ENCODE results near the gene TMPRSS6. TPM values are rescaled to one million over a fixed set of nuclear protein-coding genes. Genes with fewer than 3 reads are reported as not detected.

The TMPRSS6 gene
- total RNA-seq, 4 donors from 2014 or later: not detected

DNA sequence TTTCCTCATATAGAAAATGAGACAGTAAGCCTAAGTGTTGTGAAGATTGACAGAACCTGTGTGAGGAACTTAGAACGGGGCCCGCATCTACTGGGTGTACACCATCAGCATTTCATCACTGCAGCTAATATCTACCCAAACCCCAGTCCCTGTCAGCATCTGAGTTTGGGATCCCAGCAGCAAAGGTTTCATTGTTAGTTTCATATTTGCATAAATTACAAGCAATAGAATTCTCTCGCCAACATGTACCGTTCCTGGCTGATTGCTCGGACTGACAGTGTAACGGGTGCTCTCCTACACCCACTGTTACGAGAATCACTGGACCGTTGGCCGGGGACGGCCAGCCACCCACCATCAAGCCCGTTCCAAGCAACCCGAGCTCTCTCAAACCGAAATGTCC is 10.4 kb upstream of the TMPRSS6 start:
- Histone ChIP-seq H3K36me3 (no peaks in the 10 kb centered on the region), H3K27me3 (peaks cover 0 to 29% (median 0%) of the 10 kb centered on the region in 4 donors), H3K9me3 (no peaks in the 10 kb centered on the region), H3K4me3 (no peak overlapping the region), H3K27ac (replicated peaks in 1 of 4) (no peak overlapping the region), H3K4me1 (no peaks in the 10 kb centered on the region)
- WGBS: 90% methylated on average over 13 of the region's 13 CpGs
- intact Hi-C loops (cut with DNase I): no loop called here
- DNase-seq (ENCODE audit: extremely low spot score): no peak
- no peak for TF ChIP-seq POLR2A (IDR thresholded peaks at IDR 0.05; ENCODE audit: low read depth)
- TF ChIP-seq, protein P1, sequence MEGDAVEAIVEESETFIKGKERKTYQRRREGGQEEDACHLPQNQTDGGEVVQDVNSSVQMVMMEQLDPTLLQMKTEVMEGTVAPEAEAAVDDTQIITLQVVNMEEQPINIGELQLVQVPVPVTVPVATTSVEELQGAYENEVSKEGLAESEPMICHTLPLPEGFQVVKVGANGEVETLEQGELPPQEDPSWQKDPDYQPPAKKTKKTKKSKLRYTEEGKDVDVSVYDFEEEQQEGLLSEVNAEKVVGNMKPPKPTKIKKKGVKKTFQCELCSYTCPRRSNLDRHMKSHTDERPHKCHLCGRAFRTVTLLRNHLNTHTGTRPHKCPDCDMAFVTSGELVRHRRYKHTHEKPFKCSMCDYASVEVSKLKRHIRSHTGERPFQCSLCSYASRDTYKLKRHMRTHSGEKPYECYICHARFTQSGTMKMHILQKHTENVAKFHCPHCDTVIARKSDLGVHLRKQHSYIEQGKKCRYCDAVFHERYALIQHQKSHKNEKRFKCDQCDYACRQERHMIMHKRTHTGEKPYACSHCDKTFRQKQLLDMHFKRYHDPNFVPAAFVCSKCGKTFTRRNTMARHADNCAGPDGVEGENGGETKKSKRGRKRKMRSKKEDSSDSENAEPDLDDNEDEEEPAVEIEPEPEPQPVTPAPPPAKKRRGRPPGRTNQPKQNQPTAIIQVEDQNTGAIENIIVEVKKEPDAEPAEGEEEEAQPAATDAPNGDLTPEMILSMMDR (IDR thresholded peaks at IDR 0.05): no peak
- no peak for TF ChIP-seq EP300 (IDR thresholded peaks at IDR 0.05)
- TF ChIP-seq POLR2AphosphoS5 (IDR thresholded peaks at IDR 0.05): no peak

DNA sequence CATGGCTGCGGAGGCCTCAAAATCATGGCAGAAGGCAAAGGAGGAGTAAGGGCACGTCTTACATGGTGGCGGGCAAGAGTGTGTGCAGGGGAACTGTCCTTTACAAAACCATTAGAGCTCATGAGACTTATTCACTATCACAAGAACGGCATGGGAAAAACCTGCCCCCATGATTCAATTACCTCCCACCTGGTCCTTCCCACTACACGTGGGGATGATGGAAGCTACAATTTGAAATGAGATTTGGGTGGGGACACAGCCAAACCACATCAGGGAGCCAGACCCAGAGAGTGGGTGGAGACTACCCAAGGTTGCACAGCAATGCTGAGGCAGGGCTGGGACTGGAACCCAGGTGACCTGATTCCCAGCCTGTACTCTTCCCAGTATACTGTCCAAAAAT is 8.6 kb upstream of the TMPRSS6 start:
- peaks cover 0 to 30% (median 0%) of the 10 kb centered on the region in 4 donors for H3K27me3 ChIP-seq
- WGBS: 81% methylated on average over 5 of the region's 5 CpGs
- TF ChIP-seq POLR2A (IDR thresholded peaks at IDR 0.05; ENCODE audit: low read depth): no peak
- TF ChIP-seq EP300 (IDR thresholded peaks at IDR 0.05): no peak
- no peak for TF ChIP-seq POLR2AphosphoS5 (IDR thresholded peaks at IDR 0.05)
- TF ChIP-seq, protein P1 (IDR thresholded peaks at IDR 0.05): no peak

DNA sequence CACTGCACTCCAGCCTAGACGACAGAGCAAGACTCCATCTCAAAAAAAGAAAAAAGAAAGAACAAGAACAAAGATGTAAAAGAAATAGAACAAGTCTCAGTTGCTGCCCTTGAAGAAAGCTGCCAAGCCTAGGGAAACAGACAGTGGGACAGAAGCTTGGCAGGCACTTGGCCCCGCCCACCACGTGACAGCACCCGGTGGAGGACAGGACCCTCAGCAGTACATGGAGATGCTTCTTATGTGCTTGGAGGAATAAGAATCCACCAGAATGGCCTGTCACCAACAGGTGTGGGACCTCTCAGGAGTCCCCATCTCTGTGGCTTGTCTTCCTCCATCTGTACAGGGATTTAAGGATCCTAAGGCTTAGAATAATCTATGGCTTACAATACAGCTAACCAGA is 7.6 kb upstream of the TMPRSS6 start:
- no peak for DNase-seq (ENCODE audit: extremely low spot score)
- H3K27ac ChIP-seq (replicated peaks in 1 of 4): no peak overlapping the region
- no peaks in the 10 kb centered on the region for H3K36me3 ChIP-seq
- intact Hi-C loops (cut with DNase I): no loop called here
- peaks cover 0 to 34% (median 0%) of the 10 kb centered on the region in 4 donors for H3K27me3 ChIP-seq
- no peak for TF ChIP-seq POLR2A (IDR thresholded peaks at IDR 0.05; ENCODE audit: low read depth)
- no peak for TF ChIP-seq POLR2AphosphoS5 (IDR thresholded peaks at IDR 0.05)
- TF ChIP-seq EP300 (IDR thresholded peaks at IDR 0.05): no peak
- TF ChIP-seq, protein P1 (IDR thresholded peaks at IDR 0.05): no peak
- no peaks in the 10 kb centered on the region for H3K4me1 ChIP-seq
- H3K9me3 ChIP-seq: no peaks in the 10 kb centered on the region
- no peak overlapping the region for H3K4me3 ChIP-seq
- 45% methylated on average over 4 of the region's 4 CpGs for WGBS

More for the DNA sequence above, 8.6 kb upstream of the TMPRSS6 start:
- intact Hi-C loops (cut with DNase I): no loop called here
- no peak overlapping the region for H3K27ac ChIP-seq (replicated peaks in 1 of 4)
- no peak overlapping the region for H3K4me3 ChIP-seq
- no peaks in the 10 kb centered on the region for H3K9me3 ChIP-seq
- no peaks in the 10 kb centered on the region for H3K36me3 ChIP-seq
- H3K4me1 ChIP-seq: no peaks in the 10 kb centered on the region
- DNase-seq (ENCODE audit: extremely low spot score): no peak

DNA sequence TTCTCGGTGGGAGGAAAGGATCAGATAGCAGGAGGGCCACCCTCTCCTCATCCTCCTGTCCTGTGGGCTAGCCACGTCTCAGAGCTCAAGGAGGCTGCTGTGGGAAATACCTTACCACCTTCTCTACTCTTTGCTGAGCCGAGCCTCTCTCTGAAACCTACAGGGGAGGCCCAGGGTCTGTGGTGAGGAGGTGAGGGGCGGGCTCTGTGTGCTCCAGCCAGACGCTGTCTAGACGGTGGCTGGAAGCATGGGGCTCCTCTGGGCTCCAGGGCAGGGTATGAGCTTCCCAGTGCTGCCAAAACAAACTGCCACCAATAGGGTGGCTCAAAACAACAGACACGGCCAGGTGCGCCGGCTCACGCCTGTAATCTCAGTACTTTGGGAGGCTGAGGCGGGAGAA is 5.5 kb upstream of the TMPRSS6 start:
- intact Hi-C loops (cut with DNase I): no loop called here
- WGBS: 71% methylated on average over 10 of the region's 11 CpGs
- Histone ChIP-seq H3K27me3 (peaks cover 0 to 32% (median 0%) of the 10 kb centered on the region in 4 donors), H3K4me1 (no peaks in the 10 kb centered on the region), H3K4me3 (no peak overlapping the region), H3K36me3 (no peaks in the 10 kb centered on the region), H3K27ac (replicated peaks in 1 of 4) (no peak overlapping the region), H3K9me3 (no peaks in the 10 kb centered on the region)
- no peak for TF ChIP-seq POLR2AphosphoS5 (IDR thresholded peaks at IDR 0.05)
- TF ChIP-seq, protein P1 (IDR thresholded peaks at IDR 0.05): no peak
- TF ChIP-seq EP300 (IDR thresholded peaks at IDR 0.05): no peak
- TF ChIP-seq POLR2A (IDR thresholded peaks at IDR 0.05; ENCODE audit: low read depth): no peak
- DNase-seq (ENCODE audit: extremely low spot score): no peak

DNA sequence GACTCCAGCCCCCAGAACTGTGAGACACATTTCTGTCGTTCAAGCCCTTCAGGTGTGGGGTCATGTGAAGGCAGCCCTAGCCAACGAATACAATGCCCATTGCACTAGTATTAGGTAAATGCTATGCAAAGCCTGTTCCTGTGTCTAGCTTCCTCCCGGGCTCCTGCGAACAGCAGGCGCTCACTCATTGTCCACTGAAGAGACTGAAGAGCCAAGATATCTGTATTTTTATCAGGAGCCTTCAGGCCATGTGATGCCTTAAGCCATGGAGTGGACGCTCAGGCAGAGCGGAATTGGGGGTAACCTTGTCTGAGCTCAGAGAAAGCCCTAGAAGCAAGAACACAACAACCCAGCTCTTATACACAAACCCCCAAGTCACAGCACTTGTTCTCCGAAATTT is 4.2 kb upstream of the TMPRSS6 start:
- TF ChIP-seq, protein P1 (IDR thresholded peaks at IDR 0.05): no peak
- TF ChIP-seq POLR2AphosphoS5 (IDR thresholded peaks at IDR 0.05): no peak
- no peak for TF ChIP-seq POLR2A (IDR thresholded peaks at IDR 0.05; ENCODE audit: low read depth)
- no peak for TF ChIP-seq EP300 (IDR thresholded peaks at IDR 0.05)
- Histone ChIP-seq H3K4me3 (no peak overlapping the region), H3K9me3 (no peaks in the 10 kb centered on the region), H3K27ac (replicated peaks in 1 of 4) (no peak overlapping the region), H3K27me3 (peaks cover 0 to 42% (median 0%) of the 10 kb centered on the region in 4 donors), H3K36me3 (no peaks in the 10 kb centered on the region), H3K4me1 (no peaks in the 10 kb centered on the region)
- intact Hi-C loops (cut with DNase I): no loop called here
- DNase-seq (ENCODE audit: extremely low spot score): no peak
- WGBS: 80% methylated on average over 8 of the region's 8 CpGs

All from esophagus muscularis mucosa (tissue), 4 donors.